PFSK-1 (cell line): Measurements from ENCODE around the gene HIP1.

Experiments
- POLR2AphosphoS5 ChIP-seq: IDR thresholded peaks from 2 replicates; pipeline ENCODE4 v1.6.1; 2012; ENCODE audit warnings: low read depth, mild to moderate bottlenecking, control low read depth, low read length, moderate library complexity
- SIN3A ChIP-seq: IDR thresholded peaks from 2 replicates; pipeline ENCODE4 v1.6.1; 2012; ENCODE audit warnings: mild to moderate bottlenecking, low read length, moderate library complexity, borderline replicate concordance; ENCODE audit not compliant: insufficient read depth
- TAF1 ChIP-seq: IDR thresholded peaks from 2 replicates; pipeline ENCODE4 v1.6.1; 2012; ENCODE audit warnings: low read length, control low read depth, borderline replicate concordance; ENCODE audit not compliant: insufficient read depth

- TF ChIP-seq SIN3A (no peak), TAF1 (no peak), POLR2AphosphoS5 (no peak)
Observed at GRCh38 chr7:75572814-75573213, 165.9 kb downstream of the HIP1 start.
